Stimulated activated CD4-positive, alpha-beta T cell treated with anti-CD3 and anti-CD28 coated beads, TNF-alpha, amount 100 ng/mL, for 1 hour (primary cell): Measurements from ENCODE around the gene TMUB2.
A peak's percentile ranks its signal among the peaks of the same experiment; 100 is the strongest.

ENCODE experiments used
- DNase-seq, 3 donors: peaks; one replicate each; pipeline ENCODE4 v3.0.0-alpha.2; 2020; ENCODE audit warnings: low read depth in 3 of 3, low spot score in 1 of 3

The TMUB2 gene

GRCh38 chr17:44176671-44177501, 9.9 kb upstream of the TMUB2 start:
- DNase-seq = no peak

- DNase-seq = no peak
These were observed 9.1 kb upstream of the TMUB2 start for GRCh38 chr17:44177640-44178039.

- no peak for DNase-seq
These were observed 8.6 kb upstream of the TMUB2 start for GRCh38 chr17:44178133-44178532.

GRCh38 chr17:44183024-44183423, 3.7 kb upstream of the TMUB2 start:
- DNase-seq = no peak

- DNase-seq = no peak
These were observed 2.5 kb upstream of the TMUB2 start for GRCh38 chr17:44184212-44184810.

GRCh38 chr17:44187131-44187899, 543 bp downstream of the TMUB2 start:
- DNase-seq = peak in 1 of 3 donors; percentile 30

- no peak for DNase-seq
These were observed 2.0 kb downstream of the TMUB2 start for GRCh38 chr17:44188576-44189403.

GRCh38 chr17:44190481-44190880, 3.7 kb downstream of the TMUB2 start:
- DNase-seq = no peak

- no peak for DNase-seq
These were observed 4.6 kb downstream of the TMUB2 start for GRCh38 chr17:44191369-44191768.

GRCh38 chr17:44191941-44192496, 5.2 kb downstream of the TMUB2 start:
- DNase-seq = no peak

GRCh38 chr17:44192750-44193149, 6.0 kb downstream of the TMUB2 start:
- no peak for DNase-seq

GRCh38 chr17:44193326-44194084, 6.7 kb downstream of the TMUB2 start:
- DNase-seq = no peak

- no peak for DNase-seq
These were observed 10.3 kb downstream of the TMUB2 start for GRCh38 chr17:44197107-44197506.

GRCh38 chr17:44197980-44198720, 11.4 kb downstream of the TMUB2 start:
- DNase-seq = no peak

- peak in 2 of 3 donors; percentile 39 to 45 for DNase-seq
These were observed 12.2 kb downstream of the TMUB2 start for GRCh38 chr17:44198721-44199552.

GRCh38 chr17:44199553-44200477, 13.0 kb downstream of the TMUB2 start, which contains the start of gene ATXN7L3:
Gene ATXN7L3, minus strand, starts transcription at chr17:44199884. Its CDS starts 1,814 bp downstream, at chr17:44198070.
- peak; percentile 99 to 100 (median 99) for DNase-seq

GRCh38 chr17:44200478-44201155, 13.8 kb downstream of the TMUB2 start:
- DNase-seq = no peak
